Measurements from ENCODE around the gene ATXN3L.
"Not testable (repeated sequence)": the region's sequence is repeated elsewhere in the genome, so short reads cannot be mapped to it uniquely, and the experiment has no call there.

Gene ATXN3L

GRCh38 chrX:13304052-13304451, 15.8 kb downstream of the ATXN3L start:
- DNase-seq (ENCODE audit: extremely low spot score), result no peak
- ChIA-PET POLR2A (interaction anchor here (0.7 to 0.9 kb wide), 2 partner anchors 114 to 124 kb away, joined by 3 read pairs; no protein-coding TSS in a partner anchor), CTCF (interaction anchor here (1.2 kb wide), 1 partner anchor 357 kb away, joined by 3 read pairs; no protein-coding TSS in a partner anchor)
- TF ChIP-seq SUZ12 (IDR thresholded peaks at IDR 0.05), result no peak
- no peak for TF ChIP-seq CTBP1 (IDR thresholded peaks at IDR 0.05; ENCODE audit: borderline replicate concordance)
- no peak for TF ChIP-seq FOXA1 (IDR thresholded peaks at IDR 0.05)
- no peak for TF ChIP-seq SP1 (IDR thresholded peaks at IDR 0.05)
- no peak for TF ChIP-seq TARDBP (IDR thresholded peaks at IDR 0.05)
- no peak for TF ChIP-seq ARNT (IDR thresholded peaks at IDR 0.05)
- no peak for TF ChIP-seq ZNF384 (IDR thresholded peaks at IDR 0.05)
- TF ChIP-seq BHLHE40 (IDR thresholded peaks at IDR 0.05; ENCODE audit: borderline replicate concordance), result no peak
- no peak for TF ChIP-seq L3MBTL2 (conservative IDR thresholded peaks at IDR 0.05)
- TF ChIP-seq HDGF (IDR thresholded peaks at IDR 0.05; ENCODE audit: borderline replicate concordance), result no peak
- no peak for TF ChIP-seq FOXK2 (IDR thresholded peaks at IDR 0.05)
- TF ChIP-seq LEF1 (IDR thresholded peaks at IDR 0.05; ENCODE audit: borderline replicate concordance), result no peak
- no peak for TF ChIP-seq PKNOX1 (IDR thresholded peaks at IDR 0.05)
- TF ChIP-seq ELF4 (IDR thresholded peaks at IDR 0.05), result no peak
- TF ChIP-seq FOXM1 (IDR thresholded peaks at IDR 0.05; ENCODE audit: borderline replicate concordance), result no peak
- TF ChIP-seq NFRKB (IDR thresholded peaks at IDR 0.05), result no peak

GRCh38 chrX:13303248-13303647, 16.6 kb downstream of the ATXN3L start:
- POLR2A ChIA-PET, result interaction anchor here (0.7 to 0.9 kb wide), 2 partner anchors 115 to 125 kb away, joined by 3 read pairs; no protein-coding TSS in a partner anchor
- DNase-seq (ENCODE audit: extremely low spot score); CTCF ChIA-PET: not testable (repeated sequence)

DNA sequence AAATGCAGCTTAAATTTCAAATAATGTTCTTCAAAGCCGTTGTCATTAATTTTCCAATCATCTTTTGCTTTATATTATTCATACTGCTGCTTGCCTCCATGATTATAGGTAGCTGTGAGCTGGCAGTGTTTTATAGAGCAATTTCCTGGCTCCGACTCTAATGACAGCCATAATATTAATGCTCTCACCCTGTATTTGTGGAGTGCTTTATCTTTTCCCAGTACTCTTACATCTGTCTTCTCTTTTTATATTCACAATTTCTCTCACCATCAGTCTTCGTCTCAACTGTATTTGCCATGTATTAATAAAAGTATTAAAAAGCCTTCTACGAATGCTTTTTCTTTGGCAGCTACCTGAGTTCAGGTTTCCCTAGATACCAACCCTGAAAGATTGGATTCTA, 21.0 kb downstream of the ATXN3L start:
- TF ChIP-seq FOXK2 (IDR thresholded peaks at IDR 0.05) (no peak), SUZ12 (IDR thresholded peaks at IDR 0.05) (no peak), TARDBP (IDR thresholded peaks at IDR 0.05) (no peak), HDGF (IDR thresholded peaks at IDR 0.05; ENCODE audit: borderline replicate concordance) (no peak), NFRKB (IDR thresholded peaks at IDR 0.05) (no peak), CTBP1 (IDR thresholded peaks at IDR 0.05; ENCODE audit: borderline replicate concordance) (no peak), BHLHE40 (IDR thresholded peaks at IDR 0.05; ENCODE audit: borderline replicate concordance) (no peak), FOXM1 (IDR thresholded peaks at IDR 0.05; ENCODE audit: borderline replicate concordance) (no peak), ARNT (IDR thresholded peaks at IDR 0.05) (no peak), FOXA1 (IDR thresholded peaks at IDR 0.05) (no peak), LEF1 (IDR thresholded peaks at IDR 0.05; ENCODE audit: borderline replicate concordance) (no peak), PKNOX1 (IDR thresholded peaks at IDR 0.05) (no peak), ELF4 (IDR thresholded peaks at IDR 0.05) (no peak), L3MBTL2 (conservative IDR thresholded peaks at IDR 0.05) (no peak), SP1 (IDR thresholded peaks at IDR 0.05) (no peak), ZNF384 (IDR thresholded peaks at IDR 0.05) (no peak)
- CTCF ChIA-PET, result no interaction called here
- POLR2A ChIA-PET, result no interaction called here
- DNase-seq (ENCODE audit: extremely low spot score), result no peak

DNA sequence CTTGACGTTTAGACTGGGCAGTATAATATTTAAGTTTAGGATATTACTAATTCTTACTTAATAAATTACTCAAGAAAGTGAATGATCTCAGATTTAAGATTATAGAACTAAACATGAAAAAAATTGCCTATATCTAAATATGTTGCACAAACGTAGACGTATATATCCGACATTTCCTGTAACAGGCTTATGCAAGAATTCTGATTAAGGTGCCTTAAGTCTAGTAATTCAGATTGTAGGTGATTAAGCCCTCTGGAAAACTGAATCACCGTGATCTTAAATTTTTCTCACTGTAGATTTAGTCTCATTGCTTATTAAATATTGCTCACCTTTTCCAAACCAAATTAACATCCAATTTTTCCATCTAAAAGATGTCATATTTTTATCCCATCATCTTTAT, 24.0 kb downstream of the ATXN3L start:
- TF ChIP-seq NFRKB (IDR thresholded peaks at IDR 0.05), result no peak
- no peak for TF ChIP-seq ZNF384 (IDR thresholded peaks at IDR 0.05)
- TF ChIP-seq L3MBTL2 (conservative IDR thresholded peaks at IDR 0.05), result no peak
- TF ChIP-seq FOXA1 (IDR thresholded peaks at IDR 0.05), result no peak
- no peak for TF ChIP-seq PKNOX1 (IDR thresholded peaks at IDR 0.05)
- no peak for TF ChIP-seq BHLHE40 (IDR thresholded peaks at IDR 0.05; ENCODE audit: borderline replicate concordance)
- no peak for TF ChIP-seq LEF1 (IDR thresholded peaks at IDR 0.05; ENCODE audit: borderline replicate concordance)
- no peak for TF ChIP-seq ARNT (IDR thresholded peaks at IDR 0.05)
- DNase-seq (ENCODE audit: extremely low spot score), result no peak
- CTCF ChIA-PET, result no interaction called here
- POLR2A ChIA-PET, result no interaction called here

- ChIA-PET CTCF (no interaction called here), POLR2A (no interaction called here)
- TF ChIP-seq BHLHE40 (IDR thresholded peaks at IDR 0.05; ENCODE audit: borderline replicate concordance), result no peak
- no peak for TF ChIP-seq LEF1 (IDR thresholded peaks at IDR 0.05; ENCODE audit: borderline replicate concordance)
- no peak for TF ChIP-seq CTBP1 (IDR thresholded peaks at IDR 0.05; ENCODE audit: borderline replicate concordance)
- no peak for TF ChIP-seq ZNF384 (IDR thresholded peaks at IDR 0.05)
- no peak for TF ChIP-seq FOXM1 (IDR thresholded peaks at IDR 0.05; ENCODE audit: borderline replicate concordance)
- TF ChIP-seq PKNOX1 (IDR thresholded peaks at IDR 0.05), result no peak
- no peak for TF ChIP-seq SP1 (IDR thresholded peaks at IDR 0.05)
- TF ChIP-seq FOXA1 (IDR thresholded peaks at IDR 0.05), result no peak
- DNase-seq (ENCODE audit: extremely low spot score), result peak; percentile 40
Measured at GRCh38 chrX:13293700-13294099, 26.2 kb downstream of the ATXN3L start.

- no peak for DNase-seq (ENCODE audit: extremely low spot score)
- ChIA-PET CTCF (no interaction called here), POLR2A (no interaction called here)
- TF ChIP-seq ARNT (IDR thresholded peaks at IDR 0.05) (no peak), LEF1 (IDR thresholded peaks at IDR 0.05; ENCODE audit: borderline replicate concordance) (no peak), BHLHE40 (IDR thresholded peaks at IDR 0.05; ENCODE audit: borderline replicate concordance) (no peak), ELF4 (IDR thresholded peaks at IDR 0.05) (no peak), HDGF (IDR thresholded peaks at IDR 0.05; ENCODE audit: borderline replicate concordance) (no peak), SP1 (IDR thresholded peaks at IDR 0.05) (no peak), SUZ12 (IDR thresholded peaks at IDR 0.05) (no peak), NFRKB (IDR thresholded peaks at IDR 0.05) (no peak), FOXK2 (IDR thresholded peaks at IDR 0.05) (no peak)
Measured at GRCh38 chrX:13290891-13291614, 28.8 kb downstream of the ATXN3L start.

Data from HEK293T (cell line).